ENCODE data around the gene MINDY4B.

The MINDY4B gene

DNA sequence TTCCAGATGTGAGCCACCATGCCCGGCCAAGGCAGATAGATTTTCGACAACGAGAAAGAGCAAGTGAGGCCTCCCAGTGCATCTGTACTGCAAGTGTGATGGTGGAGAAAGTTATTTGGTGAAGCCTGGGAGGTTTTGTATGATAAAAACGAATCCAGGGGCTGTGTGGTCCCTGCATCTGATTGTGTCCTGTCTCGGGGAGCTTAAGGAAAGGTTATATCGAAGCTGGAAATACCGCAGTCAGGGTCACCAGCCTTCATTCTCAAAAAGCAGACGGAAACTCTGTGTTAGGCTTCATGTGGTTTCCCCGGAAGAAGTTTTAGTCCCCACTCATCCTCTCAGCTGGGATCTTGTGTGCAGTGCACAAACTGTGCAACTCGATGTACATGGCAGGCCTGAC, 3.4 kb downstream of the MINDY4B start:
- H3K27ac ChIP-seq = no peak overlapping the region
- DNase-seq (ENCODE audit: low spot score) = no peak
- TF ChIP-seq, protein P1, sequence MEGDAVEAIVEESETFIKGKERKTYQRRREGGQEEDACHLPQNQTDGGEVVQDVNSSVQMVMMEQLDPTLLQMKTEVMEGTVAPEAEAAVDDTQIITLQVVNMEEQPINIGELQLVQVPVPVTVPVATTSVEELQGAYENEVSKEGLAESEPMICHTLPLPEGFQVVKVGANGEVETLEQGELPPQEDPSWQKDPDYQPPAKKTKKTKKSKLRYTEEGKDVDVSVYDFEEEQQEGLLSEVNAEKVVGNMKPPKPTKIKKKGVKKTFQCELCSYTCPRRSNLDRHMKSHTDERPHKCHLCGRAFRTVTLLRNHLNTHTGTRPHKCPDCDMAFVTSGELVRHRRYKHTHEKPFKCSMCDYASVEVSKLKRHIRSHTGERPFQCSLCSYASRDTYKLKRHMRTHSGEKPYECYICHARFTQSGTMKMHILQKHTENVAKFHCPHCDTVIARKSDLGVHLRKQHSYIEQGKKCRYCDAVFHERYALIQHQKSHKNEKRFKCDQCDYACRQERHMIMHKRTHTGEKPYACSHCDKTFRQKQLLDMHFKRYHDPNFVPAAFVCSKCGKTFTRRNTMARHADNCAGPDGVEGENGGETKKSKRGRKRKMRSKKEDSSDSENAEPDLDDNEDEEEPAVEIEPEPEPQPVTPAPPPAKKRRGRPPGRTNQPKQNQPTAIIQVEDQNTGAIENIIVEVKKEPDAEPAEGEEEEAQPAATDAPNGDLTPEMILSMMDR (IDR thresholded peaks at IDR 0.05) = no peak
- no peak overlapping the region for H3K4me3 ChIP-seq

DNA sequence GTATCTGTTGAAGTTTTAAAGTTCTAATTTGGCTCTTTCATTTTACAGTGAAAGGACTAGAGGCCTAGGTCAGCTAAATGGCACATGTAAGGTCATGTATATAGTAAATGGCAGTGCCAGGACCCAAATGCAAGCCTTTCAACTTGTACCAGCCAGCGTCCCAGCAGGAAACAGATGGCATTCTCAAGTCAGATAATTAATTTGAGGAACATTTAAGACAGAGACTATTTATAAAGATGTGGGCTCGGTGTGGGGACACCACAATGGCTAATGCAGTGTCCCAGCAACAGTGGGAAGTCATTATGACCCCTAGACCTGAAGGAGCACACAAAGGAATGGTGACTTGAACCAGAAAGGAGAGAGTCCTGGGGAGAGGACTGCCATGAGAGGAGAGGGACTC, 6.1 kb downstream of the MINDY4B start:
- Histone ChIP-seq H3K27ac (no peak overlapping the region), H3K4me3 (no peak overlapping the region)
- no peak for DNase-seq (ENCODE audit: low spot score)
- TF ChIP-seq, protein P1 (IDR thresholded peaks at IDR 0.05) = no peak

DNA sequence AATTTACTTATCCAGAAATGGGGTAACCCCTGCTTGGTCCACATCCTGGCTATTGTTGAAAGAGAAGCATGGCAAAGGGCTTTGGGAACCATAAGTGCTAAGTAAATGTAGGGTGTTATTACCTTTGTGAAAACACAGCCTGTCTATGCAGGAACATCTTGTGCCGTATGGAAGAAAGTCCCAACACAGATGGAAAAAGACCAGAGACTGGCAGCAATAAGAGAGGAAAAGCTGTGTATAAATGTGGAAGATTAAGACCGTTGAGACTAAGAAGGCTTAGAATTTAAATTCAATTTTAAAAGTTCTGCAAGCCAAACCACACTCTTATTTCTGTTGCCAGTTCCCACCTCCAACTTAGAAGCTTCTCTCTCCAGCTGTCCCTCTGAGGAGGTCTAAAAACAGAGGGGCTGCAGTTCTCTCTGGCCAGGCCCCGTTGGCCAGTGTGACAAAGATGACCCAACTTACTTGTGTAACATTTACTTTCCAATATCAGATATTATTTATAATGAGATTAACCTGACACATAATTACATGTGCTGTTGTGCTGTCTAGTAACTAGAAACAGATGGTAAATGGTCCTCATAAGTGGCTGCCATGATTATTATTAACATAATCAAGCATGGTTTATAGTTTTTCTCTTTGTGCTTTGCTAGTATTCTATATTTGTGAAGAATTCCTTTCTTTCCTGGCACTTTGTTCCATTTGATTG, 7.0 kb downstream of the MINDY4B start:
- TF ChIP-seq, protein P1 (IDR thresholded peaks at IDR 0.05) = no peak
- Histone ChIP-seq H3K4me3 (no peak overlapping the region), H3K27ac (no peak overlapping the region)
- DNase-seq (ENCODE audit: low spot score) = no peak

DNA sequence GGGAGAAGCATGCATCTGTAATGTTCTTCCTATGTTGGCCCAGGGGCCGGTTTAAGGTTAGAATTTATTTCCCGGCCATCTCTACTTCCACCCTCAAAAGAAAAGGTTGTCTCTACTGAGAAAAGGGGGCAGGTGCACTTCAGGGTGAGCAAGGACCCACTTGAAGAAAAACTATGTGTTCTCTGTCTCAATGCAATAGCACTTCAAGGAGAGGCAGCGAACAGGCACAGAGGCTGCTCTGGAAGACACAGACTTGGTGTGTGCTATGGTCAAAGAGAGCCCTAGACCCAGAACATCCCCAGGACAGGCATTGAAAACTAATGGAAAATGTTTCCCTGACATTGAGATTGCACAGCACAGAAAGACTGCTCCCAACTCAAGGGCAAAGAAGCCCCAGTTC, 7.6 kb downstream of the MINDY4B start:
- Histone ChIP-seq H3K4me3 (no peak overlapping the region), H3K27ac (no peak overlapping the region)
- DNase-seq (ENCODE audit: low spot score) = no peak
- TF ChIP-seq, protein P1 (IDR thresholded peaks at IDR 0.05) = no peak

DNA sequence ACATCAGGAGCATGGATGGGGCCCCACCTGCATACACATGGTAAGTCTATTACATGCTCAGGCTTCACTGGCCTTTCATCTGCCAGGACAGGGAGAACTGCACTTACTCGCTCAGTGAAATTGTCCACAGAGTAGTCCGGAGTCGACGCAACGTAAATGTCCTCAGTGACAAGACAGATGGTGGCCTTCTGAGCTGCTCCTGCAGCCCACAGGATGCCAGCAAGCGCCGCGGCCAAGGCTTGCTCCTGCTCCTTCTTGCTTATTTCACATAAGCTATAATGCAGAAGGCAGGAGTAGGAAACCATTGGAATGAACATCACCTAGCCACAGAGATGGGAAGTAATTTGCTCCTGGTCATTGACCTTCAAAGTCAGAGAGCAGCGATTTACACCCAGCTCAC, 14.4 kb downstream of the MINDY4B start:
- Histone ChIP-seq H3K27ac (no peak overlapping the region), H3K4me3 (no peak overlapping the region)
- TF ChIP-seq, protein P1 (IDR thresholded peaks at IDR 0.05) = no peak
- DNase-seq (ENCODE audit: low spot score) = no peak

DNA sequence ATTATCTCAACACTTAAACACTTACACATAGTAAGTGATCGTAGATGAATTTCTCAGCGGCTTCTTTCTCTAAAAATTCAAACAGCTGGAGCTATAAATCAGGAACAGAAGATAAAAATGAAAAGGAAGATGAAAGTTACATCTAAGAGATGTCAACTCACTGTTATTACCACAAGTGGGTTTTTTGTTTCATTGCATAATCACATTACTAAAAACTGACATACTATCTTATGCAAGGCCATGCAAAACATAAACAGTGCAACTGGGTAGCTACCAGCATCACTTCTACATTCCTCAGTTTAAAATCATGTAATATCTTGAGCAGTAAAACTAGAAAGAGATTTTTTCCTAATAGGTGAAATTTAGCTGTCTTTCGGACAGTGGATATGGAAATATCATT, 14.9 kb downstream of the MINDY4B start:
- DNase-seq (ENCODE audit: low spot score) = no peak
- Histone ChIP-seq H3K27ac (no peak overlapping the region), H3K4me3 (no peak overlapping the region)
- TF ChIP-seq, protein P1 (IDR thresholded peaks at IDR 0.05) = no peak

DNA sequence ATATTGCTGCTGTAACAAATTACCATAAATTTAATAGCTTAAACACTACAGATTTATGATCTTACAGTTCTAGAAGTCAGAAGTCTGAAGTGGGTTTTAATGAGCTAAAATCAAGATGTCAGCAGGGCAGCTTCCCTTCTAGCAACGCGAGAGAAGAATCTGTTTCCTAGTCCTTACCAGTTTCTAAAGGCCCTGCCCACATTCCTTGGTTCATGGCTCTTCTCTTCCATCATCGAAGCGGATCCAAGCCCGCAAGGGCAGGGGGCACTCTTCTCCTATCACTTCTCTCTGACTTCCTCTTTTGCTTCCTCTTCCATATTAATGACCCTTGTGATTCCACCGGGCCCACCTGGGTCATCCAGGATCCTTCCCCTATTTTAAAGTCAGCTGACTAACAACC, 16.1 kb downstream of the MINDY4B start:
- H3K27ac ChIP-seq = no peak overlapping the region
- TF ChIP-seq, protein P1 (IDR thresholded peaks at IDR 0.05) = no peak
- H3K4me3 ChIP-seq = no peak overlapping the region
- DNase-seq (ENCODE audit: low spot score) = no peak

All from coronary artery (tissue), 2 donors.